Sigmoid colon (tissue), 7 donors: ENCODE measurements around the gene LCLAT1. TPM values are rescaled to one million over a fixed set of nuclear protein-coding genes. Genes with fewer than 3 reads are reported as not detected.

ENCODE experiments used
- DNase-seq: peaks from one replicate; pipeline ENCODE4 v3.0.0-alpha.2; 2019
- H3K27ac ChIP-seq, 4 donors: fragments of 200-600 bp; sonication (generic); one replicate each; pipeline ENCODE4 v1.5.1; 2016 to 2019; ENCODE audit warnings: mild to moderate bottlenecking in 1 of 4
- H3K27me3 ChIP-seq, 3 donors: fragments of 200-600 bp; sonication (generic); one replicate each; pipeline ENCODE4 v1.5.1; 2019; ENCODE audit warnings: mild to moderate bottlenecking in 1 of 3
- H3K36me3 ChIP-seq, 4 donors: fragments of 200-600 bp; sonication (generic); one replicate each; pipeline ENCODE4 v1.5.1; 2016 to 2019
- H3K4me1 ChIP-seq, 4 donors: fragments of 200-600 bp; sonication (generic); one replicate each; pipeline ENCODE4 v1.5.1; 2017 to 2019
- H3K4me3 ChIP-seq, 4 donors: fragments of 200-600 bp; sonication (generic); one replicate each; pipeline ENCODE4 v1.5.1; 2017 to 2019; ENCODE audit warnings: mild to moderate bottlenecking in 2 of 4, moderate library complexity in 1 of 4
- H3K9me3 ChIP-seq, 4 donors: fragments of 200-600 bp in 3 of 4; sonication (generic) in 3 of 4; one replicate each; pipeline versions ENCODE4 v1.5.1 to v1.6.1; 2013 to 2019
- CTCF ChIP-seq, 4 experiments: fragments of 450-650 bp in 3 of 4; fragments of 200-600 bp in 1 of 4; IDR thresholded peaks; one replicate each; pipeline ENCODE4 v1.5.1; 2016 to 2019; ENCODE audit warnings: antibody characterized with exemption in 4 of 4, mild to moderate bottlenecking in 3 of 4, moderate library complexity in 2 of 4
- EP300 ChIP-seq, 4 donors: sonication (generic); formaldehyde crosslinking; IDR thresholded peaks; one replicate each; pipeline ENCODE4 v1.6.1; 2017; ENCODE audit warnings: antibody characterized with exemption in 4 of 4
- POLR2A ChIP-seq, 2 donors: fragments of 450-650 bp; IDR thresholded peaks; one replicate each; pipeline ENCODE4 v1.6.1; 2016; ENCODE audit warnings: antibody characterized with exemption in 2 of 2, mild to moderate bottlenecking in 2 of 2, moderate library complexity in 2 of 2
- POLR2AphosphoS5 ChIP-seq, 4 donors: sonication (generic); formaldehyde crosslinking; IDR thresholded peaks; one replicate each; pipeline ENCODE4 v1.6.1; 2017; ENCODE audit warnings: antibody characterized with exemption in 4 of 4
- WGBS, 2 donors: extraction: QIAGEN DNeasy Blood & Tissue Kit; methylation state at CpG; one replicate each; pipeline ENCODE4 v1.1.7; 2013; 5-methylcytosine and 5-hydroxymethylcytosine counted together
- intact Hi-C: fragments of 100-400 bp; cut with DNase I; formaldehyde crosslinking; loops from one replicate; pipeline ENCODE4 v1.15.1; 2023
- polyA plus RNA-seq, 3 donors: library from polyadenylated mRNA; stranded (reverse); fragments of 200-250 nt; gene quantifications; one replicate each; pipeline ENCODE4 v1.2.3, GENCODE V29; 2013
- total RNA-seq, 4 donors: library from RNA; depleted of rRNA; stranded (reverse); fragments of >200 nt; gene quantifications; one replicate each; pipeline ENCODE4 v1.1.0, GENCODE V29; 2016
- donor health status: healthy with polysubstance abuse.
- donor health status: Bipolar disorder and iron deficiency.
- donor health status: healthy.

LCLAT1 gene
- total and polyA plus RNA-seq, 7 donors: 1.2 to 17.2 (median 10.0) TPM

DNA sequence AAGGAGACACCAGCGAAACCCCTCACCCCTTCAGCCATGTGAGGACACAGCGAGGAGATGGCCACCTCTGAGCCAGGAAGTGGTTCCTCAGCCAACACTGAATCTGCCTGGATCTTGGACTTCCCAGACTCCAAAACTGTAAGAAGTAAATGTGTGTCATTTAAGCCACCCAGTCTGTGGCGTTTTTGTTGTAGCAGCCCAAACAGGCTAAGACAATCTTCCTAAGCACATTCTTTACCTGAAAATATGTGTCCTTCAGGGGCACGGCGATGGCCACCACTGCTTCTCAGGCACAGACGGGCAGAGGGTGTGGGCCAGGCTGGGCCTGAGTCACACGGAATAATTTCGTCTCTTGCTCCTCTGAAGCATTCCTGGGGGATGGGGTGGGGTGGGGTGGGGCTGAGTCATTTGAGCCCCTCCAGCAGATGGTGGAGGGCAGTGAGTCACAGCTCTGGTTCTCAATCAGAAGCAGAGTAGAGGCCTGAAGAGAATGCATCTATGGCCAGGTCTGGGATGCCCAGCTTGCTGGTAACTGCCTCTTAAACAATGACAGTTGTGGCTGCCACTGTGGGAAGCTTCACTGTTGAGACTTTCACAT lies 217.8 kb downstream of the LCLAT1 start:
- peak; percentile 58 for DNase-seq
- WGBS, 2 donors: 88 to 89% methylated on average over 8 of the region's 8 CpGs
- peak overlapping the region in 3 of 4 donors; percentile 67 to 84 (median 78) for H3K27ac ChIP-seq

DNA sequence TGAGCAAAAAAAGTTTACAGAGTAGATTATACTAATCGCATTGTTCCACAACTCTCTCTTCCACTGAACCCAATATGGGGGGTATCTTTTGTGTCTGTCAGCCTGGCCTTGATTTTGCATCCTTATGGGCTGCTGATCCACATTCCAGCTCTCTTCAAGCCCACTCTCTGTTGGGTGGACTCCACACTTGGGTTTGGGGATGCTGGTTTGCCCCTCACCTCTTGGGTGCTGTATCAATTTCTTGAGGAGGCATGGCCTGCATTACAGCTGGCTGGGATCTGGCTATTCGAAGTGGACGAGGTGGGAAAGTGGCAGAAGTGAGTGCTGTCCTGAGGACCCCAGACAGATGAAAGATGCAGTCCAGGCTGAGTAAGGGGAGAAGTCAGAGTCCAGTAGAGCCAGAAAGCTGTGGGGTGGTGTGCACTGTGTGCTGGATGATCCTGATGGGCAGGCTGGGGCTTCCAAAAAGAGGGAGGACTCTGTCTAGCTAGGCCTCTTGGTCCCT lies 218.8 kb downstream of the LCLAT1 start:
- TF ChIP-seq POLR2A (IDR thresholded peaks at IDR 0.05) (no peak), POLR2AphosphoS5 (IDR thresholded peaks at IDR 0.05) (no peak), CTCF (IDR thresholded peaks at IDR 0.05) (no peak), EP300 (IDR thresholded peaks at IDR 0.05) (no peak)
- Histone ChIP-seq H3K27ac (peak overlapping the region; percentile 12 to 84 (median 72)), H3K27me3 (no peaks in the 10 kb centered on the region), H3K9me3 (peaks cover 0 to 4% (median 0%) of the 10 kb centered on the region in 4 donors), H3K36me3 (no peaks in the 10 kb centered on the region), H3K4me3 (no peak overlapping the region), H3K4me1 (peaks cover 0 to 27% (median 22%) of the 10 kb centered on the region in 4 donors)
- WGBS, 2 donors: 92 to 95% methylated on average over 3 of the region's 3 CpGs
- peak; percentile 55 for DNase-seq
- intact Hi-C loops: loop anchor here (5.0 kb wide), 1 partner anchor 259 kb away; no protein-coding TSS in a partner anchor

More for the DNA sequence above, 217.8 kb downstream of the LCLAT1 start:
- Histone ChIP-seq H3K9me3 (peaks cover 0 to 4% (median 0%) of the 10 kb centered on the region in 4 donors), H3K4me1 (peaks cover 0 to 27% (median 22%) of the 10 kb centered on the region in 4 donors), H3K27me3 (no peaks in the 10 kb centered on the region), H3K36me3 (no peaks in the 10 kb centered on the region), H3K4me3 (no peak overlapping the region)
- TF ChIP-seq CTCF (IDR thresholded peaks at IDR 0.05) (no peak), POLR2A (IDR thresholded peaks at IDR 0.05) (no peak), POLR2AphosphoS5 (IDR thresholded peaks at IDR 0.05) (no peak), EP300 (IDR thresholded peaks at IDR 0.05) (no peak)
- intact Hi-C loops: loop anchor here (5.0 kb wide), 1 partner anchor 258 kb away; no protein-coding TSS in a partner anchor

DNA sequence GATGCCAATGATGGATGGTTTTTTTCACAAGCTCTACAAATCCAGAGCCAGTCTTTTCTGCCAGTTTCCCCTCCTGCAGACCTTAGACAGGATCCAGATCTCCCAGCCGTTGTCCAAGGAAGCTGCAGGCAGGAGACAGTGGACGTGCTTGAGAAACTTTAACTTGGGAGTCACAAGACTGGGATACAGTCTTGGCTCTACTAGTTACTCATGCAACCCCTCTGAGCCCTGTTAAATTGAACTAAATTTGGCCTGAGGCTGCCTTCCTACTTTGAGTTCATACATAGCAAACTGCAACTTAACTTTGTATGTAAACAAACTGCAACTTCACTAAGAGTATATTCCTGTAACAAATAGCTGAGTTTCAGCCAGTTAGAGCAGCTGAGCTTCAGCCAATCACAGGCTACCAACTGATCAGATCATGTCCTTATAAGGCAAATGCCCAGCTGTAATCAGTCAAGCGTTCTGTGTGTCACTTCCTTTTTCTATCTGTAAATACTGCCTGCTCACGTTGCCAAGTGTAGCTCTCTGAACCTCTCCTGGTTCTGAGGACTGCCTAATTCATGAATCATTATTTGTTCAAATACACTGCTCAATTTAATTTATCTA lies 219.3 kb downstream of the LCLAT1 start:
- WGBS, 2 donors: 54 to 55% methylated on average over 4 of the region's 4 CpGs
- TF ChIP-seq EP300 (IDR thresholded peaks at IDR 0.05) (peak in 2 of 4 donors; percentile 6 to 82), CTCF (IDR thresholded peaks at IDR 0.05) (no peak), POLR2AphosphoS5 (IDR thresholded peaks at IDR 0.05) (peak; percentile 52 to 90 (median 78))
- peak overlapping the region; percentile 12 to 84 (median 72) for H3K27ac ChIP-seq
- no peaks in the 10 kb centered on the region for H3K27me3 ChIP-seq
- peak; percentile 85 for DNase-seq
- no peaks in the 10 kb centered on the region for H3K36me3 ChIP-seq
- H3K4me1 ChIP-seq: peaks cover 0 to 27% (median 22%) of the 10 kb centered on the region in 4 donors
- H3K9me3 ChIP-seq: peaks cover 0 to 4% (median 0%) of the 10 kb centered on the region in 4 donors
- no peak overlapping the region for H3K4me3 ChIP-seq
- intact Hi-C loops: loop anchor here (5.0 kb wide), 1 partner anchor 259 kb away; no protein-coding TSS in a partner anchor

DNA sequence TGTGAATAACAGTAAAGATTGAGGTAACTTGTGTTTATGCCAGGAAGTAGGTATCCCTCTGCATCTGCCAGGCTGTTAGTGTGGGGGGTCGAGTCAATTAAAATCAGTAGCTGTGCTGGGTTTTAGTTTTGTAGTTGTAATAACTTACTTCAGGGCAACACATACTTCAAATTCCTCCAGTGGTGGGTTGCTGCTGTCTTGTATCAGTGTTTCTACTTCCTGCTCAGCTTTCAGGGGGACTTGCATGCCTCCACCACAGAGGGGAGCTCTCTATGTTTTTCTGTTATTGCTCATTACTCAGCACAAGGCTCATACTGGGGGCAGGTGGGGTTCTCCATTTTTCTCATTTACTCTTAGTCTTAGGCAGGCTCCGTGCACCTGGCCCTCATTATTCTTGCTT lies 223.4 kb downstream of the LCLAT1 start:
- TF ChIP-seq POLR2A (IDR thresholded peaks at IDR 0.05): no peak
- no peak for TF ChIP-seq EP300 (IDR thresholded peaks at IDR 0.05)
- TF ChIP-seq POLR2AphosphoS5 (IDR thresholded peaks at IDR 0.05): no peak
- TF ChIP-seq CTCF (IDR thresholded peaks at IDR 0.05): no peak
- peak; percentile 5 for DNase-seq
- intact Hi-C loops: no loop called here
- Histone ChIP-seq H3K4me3 (no peak overlapping the region), H3K9me3 (peaks cover 0 to 4% (median 0%) of the 10 kb centered on the region in 4 donors), H3K27ac (no peak overlapping the region), H3K4me1 (peaks cover 0 to 19% (median 8%) of the 10 kb centered on the region in 4 donors), H3K36me3 (no peaks in the 10 kb centered on the region), H3K27me3 (no peaks in the 10 kb centered on the region)
- WGBS, 2 donors: 87 to 94% methylated on average over 2 of the region's 2 CpGs
